22Rv1 (cell line): ENCODE results near the gene ST6GAL2.

Experiments used
- CTCF ChIP-seq: fragments of 450-650 bp; IDR thresholded peaks from 2 replicates; pipeline ENCODE4 v1.5.1; 2017; ENCODE audit warnings: mild to moderate bottlenecking
- ZFX ChIP-seq: fragments of 450-650 bp; IDR thresholded peaks from 2 replicates; pipeline ENCODE4 v1.6.1; 2017; ENCODE audit warnings: antibody characterized with exemption, borderline replicate concordance

- TF ChIP-seq CTCF (no peak), ZFX (no peak)
Observed at GRCh38 chr2:106885329-106885728, 638 bp downstream of the ST6GAL2 start.
